Measurements from ENCODE around the gene CAMK1.

Gene CAMK1

DNA sequence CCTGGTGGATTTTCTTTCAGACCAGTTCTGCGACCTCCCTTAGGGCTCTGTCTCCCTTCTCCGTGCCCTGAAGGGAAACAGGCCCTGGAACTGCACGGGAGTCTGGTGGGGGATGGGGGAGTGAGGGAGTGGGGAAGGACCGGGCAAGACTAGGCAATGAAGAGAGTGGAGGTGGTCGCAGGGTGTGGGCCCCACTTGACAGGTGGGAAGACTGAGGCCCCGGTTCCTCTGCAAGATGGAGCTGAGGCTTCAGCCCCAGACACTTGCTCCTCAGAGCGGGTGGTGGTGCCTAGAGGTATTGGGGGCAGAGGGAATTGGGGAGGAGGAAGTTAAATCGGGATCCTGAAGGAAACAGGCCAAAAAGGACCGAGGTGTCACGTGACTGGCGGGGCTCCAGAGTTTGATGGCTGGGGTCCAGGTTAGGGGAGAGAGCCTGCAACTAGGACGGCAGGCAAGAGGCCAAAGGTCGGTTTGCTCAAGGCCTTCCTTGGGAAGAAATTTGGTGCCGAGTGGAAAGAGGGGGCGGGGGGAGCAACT, 597 bp upstream of the CAMK1 start:
- DNase-seq: peak; percentile 20

GRCh38 chr3:9769012-9769411, 735 bp downstream of the CAMK1 start:
- DNase-seq: no peak

DNA sequence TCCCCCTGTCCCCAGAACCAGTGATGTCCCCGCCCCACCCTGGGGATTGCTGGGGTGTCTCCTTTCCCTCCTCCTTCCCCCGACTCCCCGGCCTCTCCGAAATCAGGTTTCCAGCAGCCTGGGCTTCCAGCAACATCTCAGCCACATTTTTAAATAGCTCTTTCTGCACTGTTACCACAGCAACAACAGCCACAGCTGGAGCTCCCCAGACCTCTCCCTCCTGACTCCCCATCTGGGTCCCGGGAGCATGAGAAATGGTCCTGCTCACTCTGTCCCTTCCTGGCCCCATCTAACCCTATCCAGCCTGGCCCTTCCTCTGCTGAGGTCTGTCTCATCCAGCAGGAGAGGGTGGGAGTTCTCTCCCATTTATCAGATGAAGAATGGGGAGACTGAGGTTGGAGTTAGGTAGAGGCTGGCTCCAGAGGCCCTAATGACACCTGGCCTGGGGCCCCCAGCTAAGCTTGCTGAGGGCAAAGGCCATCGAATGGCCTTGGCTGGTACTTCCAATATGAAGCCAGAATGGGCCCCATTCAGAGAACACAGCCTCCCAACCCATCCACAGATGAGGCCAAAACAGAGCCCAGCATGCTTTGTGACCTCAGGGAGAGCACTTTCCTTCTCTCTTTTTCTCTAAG, 1.5 kb downstream of the CAMK1 start:
- DNase-seq: no peak

GRCh38 chr3:9767418-9767817, 2.3 kb downstream of the CAMK1 start:
- no peak for DNase-seq

GRCh38 chr3:9765865-9766264, 3.9 kb downstream of the CAMK1 start:
- no peak for DNase-seq

DNA sequence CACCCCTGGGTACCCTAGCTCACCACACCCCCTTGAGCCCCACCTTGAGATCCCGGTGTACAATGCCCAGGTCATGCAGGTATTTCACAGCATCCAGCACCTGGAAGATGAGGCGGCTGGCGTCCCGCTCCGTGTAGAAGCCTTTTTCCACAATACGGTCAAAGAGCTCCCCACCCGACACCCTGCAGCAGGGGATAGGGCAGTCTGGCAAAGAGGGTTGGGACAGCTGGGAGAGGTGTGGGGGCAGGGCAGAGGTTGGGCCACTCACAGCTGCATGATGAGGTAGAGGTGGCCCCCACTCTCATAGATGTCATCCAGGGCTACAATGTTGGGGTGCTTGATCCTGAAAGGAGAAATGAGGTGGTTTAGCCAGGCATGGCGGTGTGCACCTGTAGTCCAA, 6.9 kb downstream of the CAMK1 start:
- DNase-seq: no peak

GRCh38 chr3:9761919-9762318, 7.8 kb downstream of the CAMK1 start:
- DNase-seq: no peak

GRCh38 chr3:9760779-9761505, 8.8 kb downstream of the CAMK1 start:
- no peak for DNase-seq

GRCh38 chr3:9757427-9757826, 12.3 kb downstream of the CAMK1 start:
- DNase-seq: no peak

GRCh38 chr3:9754678-9755077, 15.1 kb downstream of the CAMK1 start:
- no peak for DNase-seq

DNA sequence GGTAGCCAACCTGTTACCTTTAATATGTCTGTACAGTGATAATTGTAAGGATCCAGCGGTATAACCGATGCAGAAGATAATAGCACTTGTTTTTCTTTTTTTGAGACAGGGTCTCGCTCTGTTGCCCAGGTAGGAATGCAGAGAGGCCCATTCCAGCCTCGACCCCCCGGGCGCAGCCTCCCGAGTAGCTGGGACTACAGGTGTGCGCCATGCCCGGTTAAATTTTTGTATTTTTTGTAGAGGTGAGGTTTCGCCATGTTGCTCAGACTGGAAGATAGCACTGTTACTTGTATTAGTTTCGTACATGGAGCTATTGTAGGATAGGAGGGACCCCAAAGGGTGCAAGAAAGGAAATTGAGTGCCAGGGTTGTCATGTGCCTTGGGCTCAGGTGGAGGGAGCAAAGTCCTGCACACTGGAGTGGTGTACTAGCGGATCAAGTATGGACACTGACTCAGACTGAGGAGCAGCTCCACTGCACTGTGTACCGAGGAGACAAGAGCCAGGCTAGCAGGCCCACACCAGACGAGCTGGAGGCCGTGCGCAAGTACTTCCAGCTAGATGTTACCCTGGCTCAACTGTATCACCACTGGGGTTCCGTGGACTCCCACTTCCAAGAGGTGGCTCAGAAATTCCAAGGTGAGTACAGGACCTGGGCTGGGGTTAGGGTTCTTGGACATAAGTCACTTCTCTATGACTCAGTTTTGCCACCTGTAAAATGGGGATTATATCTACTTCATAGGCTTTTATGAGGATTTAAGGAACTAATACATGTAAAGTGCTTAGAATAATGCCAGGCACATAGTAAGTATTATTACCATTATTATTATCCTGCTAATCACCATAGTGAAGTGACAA, 19.0 kb downstream of the CAMK1 start:
- DNase-seq: peak; percentile 33

DNA sequence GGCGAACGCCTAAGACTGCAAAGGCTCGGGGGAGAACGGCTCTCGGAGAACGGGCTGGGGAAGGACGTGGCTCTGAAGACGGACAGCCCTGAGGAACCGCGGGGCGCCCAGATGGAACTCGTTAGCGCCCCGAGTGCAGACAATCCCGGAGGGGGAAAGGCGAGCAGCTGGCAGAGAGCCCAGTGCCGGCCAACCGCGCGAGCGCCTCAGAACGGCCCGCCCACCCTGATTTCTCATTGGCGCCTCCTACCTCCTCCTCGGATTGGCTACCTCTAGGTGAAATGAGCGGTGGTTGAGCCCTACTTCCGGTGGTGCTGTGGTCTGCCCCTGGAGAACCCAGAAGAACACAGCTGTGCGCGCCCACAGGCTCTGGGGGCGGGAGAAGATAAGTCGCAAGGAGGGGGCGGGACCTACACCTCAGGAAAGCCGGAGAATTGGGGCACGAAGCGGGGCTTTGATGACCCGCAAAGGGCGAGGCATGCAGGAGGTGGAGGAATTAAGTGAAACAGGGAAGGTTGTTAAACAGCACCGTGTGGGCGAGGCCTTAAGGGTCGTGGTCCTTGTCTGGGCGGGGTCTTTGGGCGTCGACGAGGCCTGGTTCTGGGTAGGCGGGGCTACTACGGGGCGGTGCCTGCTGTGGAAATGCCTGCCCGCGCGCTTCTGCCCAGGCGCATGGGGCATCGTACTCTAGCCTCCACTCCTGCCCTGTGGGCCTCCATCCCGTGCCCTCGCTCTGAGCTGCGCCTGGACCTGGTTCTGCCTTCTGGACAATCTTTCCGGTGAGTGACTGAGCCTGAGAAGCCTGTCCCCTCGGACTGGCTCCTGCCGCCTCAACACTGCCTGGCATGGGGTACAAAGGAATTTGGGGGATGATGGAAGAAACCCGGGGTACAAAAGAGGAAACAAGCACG, 19.8 kb downstream of the CAMK1 start, which contains the start of gene OGG1:
TSS of gene OGG1 (plus strand) at position 308 of the 911 bp plus-strand sequence. CDS start at position 643, 335 bp downstream.
- peak; percentile 100 for DNase-seq

DNA sequence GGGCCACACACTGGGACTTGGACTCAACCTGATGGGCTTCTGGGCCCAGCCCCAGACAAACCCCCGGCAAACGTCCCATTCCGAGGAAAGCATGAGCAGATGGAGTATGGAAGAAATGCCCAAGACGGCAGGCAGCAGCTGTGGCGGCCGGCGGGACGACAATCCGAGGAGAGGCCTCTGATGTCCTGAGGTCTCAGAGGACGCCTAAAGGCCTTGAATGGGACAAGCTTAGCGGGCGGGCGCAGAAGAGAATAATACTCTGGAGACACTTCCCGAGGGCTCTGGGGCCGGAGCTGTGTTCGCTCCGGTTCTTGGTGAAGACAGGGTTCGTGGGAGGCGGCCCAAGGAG, 20.5 kb downstream of the CAMK1 start:
- no peak for DNase-seq

- DNase-seq: no peak
Observed at GRCh38 chr3:9748031-9748430, 21.7 kb downstream of the CAMK1 start.

- DNase-seq: peak; percentile 67
Observed at GRCh38 chr3:9747267-9747666, 22.5 kb downstream of the CAMK1 start.

DNA sequence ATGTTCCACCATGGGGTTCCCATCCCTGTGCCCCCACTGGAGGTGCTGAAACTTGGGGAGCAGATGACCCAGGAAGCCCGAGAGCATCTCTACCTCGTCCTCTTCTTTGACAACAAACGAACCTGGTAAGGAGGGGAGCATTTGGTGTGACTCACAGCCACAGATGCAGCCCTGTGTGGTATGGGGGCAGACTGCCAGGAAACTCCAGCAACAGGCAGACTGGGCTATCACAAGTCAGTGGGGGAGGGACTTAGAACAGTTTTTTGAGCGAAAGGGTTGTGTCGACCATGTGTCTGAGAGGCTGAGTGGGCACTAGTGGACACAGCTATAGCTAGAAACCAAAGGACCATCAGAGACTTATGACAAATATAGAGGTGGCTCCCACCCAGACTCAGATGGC, 23.4 kb downstream of the CAMK1 start:
- peak; percentile 83 for DNase-seq

GRCh38 chr3:9745521-9745920, 24.2 kb downstream of the CAMK1 start:
- no peak for DNase-seq

DNA sequence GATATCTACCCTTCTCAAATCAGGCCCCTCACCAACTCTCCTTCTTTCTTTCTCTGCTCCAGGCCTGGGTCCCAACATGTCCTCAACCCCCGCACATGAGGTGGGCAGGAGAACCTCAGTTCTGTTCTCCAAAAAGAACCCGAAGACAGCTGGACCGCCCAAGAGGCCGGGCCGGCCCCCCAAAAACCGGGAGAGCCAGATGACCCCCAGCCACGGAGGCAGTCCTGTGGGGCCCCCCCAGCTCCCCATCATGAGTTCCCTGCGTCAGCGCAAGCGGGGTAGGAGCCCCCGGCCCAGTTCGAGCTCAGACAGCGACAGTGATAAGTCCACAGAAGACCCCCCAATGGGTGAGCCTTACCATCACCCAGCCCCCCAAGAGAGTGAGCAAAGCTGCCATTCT, 25.6 kb downstream of the CAMK1 start:
- DNase-seq: no peak

- no peak for DNase-seq
Observed at GRCh38 chr3:9743548-9743947, 26.2 kb downstream of the CAMK1 start.

GRCh38 chr3:9742560-9742959, 27.2 kb downstream of the CAMK1 start:
- no peak for DNase-seq

- no peak for DNase-seq
Observed at GRCh38 chr3:9739181-9739580, 30.6 kb downstream of the CAMK1 start.

GRCh38 chr3:9736831-9737230, 32.9 kb downstream of the CAMK1 start:
- DNase-seq: no peak

DNA sequence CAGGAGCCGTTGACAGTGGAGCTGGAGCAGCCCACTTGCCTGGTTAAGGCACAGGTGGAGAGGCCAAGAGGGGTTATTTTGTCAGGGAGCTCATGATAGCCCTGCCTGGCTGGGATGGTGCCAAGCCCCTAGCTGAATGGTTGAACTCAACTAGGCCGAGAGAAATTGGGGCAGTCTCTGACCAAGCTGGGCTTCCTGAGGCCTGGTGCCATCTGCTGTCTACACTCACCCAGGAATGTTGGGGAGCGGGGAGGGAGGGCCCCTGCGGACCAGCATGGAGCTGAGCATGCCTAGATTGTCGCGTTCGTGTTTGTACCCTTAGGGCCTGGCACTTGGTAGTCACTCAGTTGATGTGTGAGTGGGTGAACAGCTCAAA, 37.0 kb downstream of the CAMK1 start:
- DNase-seq: no peak

Data from HCEC 1CT (cell line).